Measurements from ENCODE around the gene BCHE.

DNA sequence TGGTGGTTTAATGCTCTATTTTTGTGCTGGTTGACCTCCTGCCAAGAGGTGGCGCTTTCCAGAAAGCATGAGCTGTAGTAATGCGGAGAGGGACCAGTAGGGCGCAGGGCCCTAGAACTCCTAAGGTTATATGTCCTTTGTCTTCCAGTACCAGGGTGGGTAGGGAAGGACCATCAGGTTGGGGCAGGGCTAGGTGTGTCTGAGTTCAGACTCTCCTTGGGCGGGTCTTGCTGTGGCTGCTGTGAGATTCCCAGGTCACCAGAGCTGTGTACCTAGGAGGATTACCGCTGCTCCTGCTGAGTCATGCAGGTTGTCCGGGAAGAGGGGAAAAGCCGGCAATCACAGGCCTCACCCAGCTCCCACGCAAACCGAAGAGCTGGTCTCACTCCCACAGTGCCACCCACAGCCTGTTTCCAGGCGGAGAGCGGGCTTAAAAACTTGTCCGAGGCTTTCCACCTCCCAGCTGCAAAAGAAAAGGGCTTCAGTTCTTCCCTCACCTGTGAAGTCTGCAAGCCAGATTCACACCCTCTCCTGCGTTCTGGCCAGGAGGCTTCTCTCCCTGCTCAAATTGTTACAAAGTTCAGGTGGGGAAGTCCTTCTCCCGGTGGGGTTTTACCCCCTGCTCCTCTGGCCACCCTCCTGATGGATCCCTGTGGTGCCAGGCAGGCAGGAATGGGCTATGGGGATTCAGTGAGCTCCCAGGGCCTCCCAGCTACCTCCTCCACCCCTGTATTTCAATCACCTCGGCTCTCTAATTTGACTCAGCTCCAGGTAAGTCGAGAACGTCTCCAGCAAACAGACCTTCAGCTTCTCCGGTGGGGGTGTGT lies 37.7 kb upstream of the BCHE start:
- TF ChIP-seq EP300 (IDR thresholded peaks at IDR 0.05) = no peak
- no peak for TF ChIP-seq CTCF (IDR thresholded peaks at IDR 0.05)
